Measurements from ENCODE around the gene TNS1.

TNS1 gene

GRCh38 chr2:217929757-217930707 lies 72.8 kb downstream of the TNS1 start:
- DNase-seq (ENCODE audit: low read depth in 2 of 2): no peak

GRCh38 chr2:217929272-217929671 lies 73.5 kb downstream of the TNS1 start:
- no peak for DNase-seq (ENCODE audit: low read depth in 2 of 2)

- no peak for DNase-seq (ENCODE audit: low read depth in 2 of 2)
Measured at GRCh38 chr2:217928324-217929181, 74.2 kb downstream of the TNS1 start.

GRCh38 chr2:217927601-217928323 lies 75.0 kb downstream of the TNS1 start:
- DNase-seq (ENCODE audit: low read depth in 2 of 2): no peak

GRCh38 chr2:217926801-217927200 lies 76.0 kb downstream of the TNS1 start:
- no peak for DNase-seq (ENCODE audit: low read depth in 2 of 2)

GRCh38 chr2:217924346-217924901 lies 78.4 kb downstream of the TNS1 start:
- DNase-seq (ENCODE audit: low read depth in 2 of 2): no peak

GRCh38 chr2:217923007-217923686 lies 79.6 kb downstream of the TNS1 start:
- no peak for DNase-seq (ENCODE audit: low read depth in 2 of 2)

- DNase-seq (ENCODE audit: low read depth in 2 of 2): no peak
Measured at GRCh38 chr2:217922101-217923006, 80.4 kb downstream of the TNS1 start.

GRCh38 chr2:217920879-217921603 lies 81.8 kb downstream of the TNS1 start:
- DNase-seq (ENCODE audit: low read depth in 2 of 2): no peak

GRCh38 chr2:217919781-217920351 lies 82.9 kb downstream of the TNS1 start:
- DNase-seq (ENCODE audit: low read depth in 2 of 2): no peak

- no peak for DNase-seq (ENCODE audit: low read depth in 2 of 2)
Measured at GRCh38 chr2:217919204-217919603, 83.6 kb downstream of the TNS1 start.

- DNase-seq (ENCODE audit: low read depth in 2 of 2): no peak
Measured at GRCh38 chr2:217918308-217919024, 84.3 kb downstream of the TNS1 start.

GRCh38 chr2:217916504-217917254 lies 86.1 kb downstream of the TNS1 start:
- DNase-seq (ENCODE audit: low read depth in 2 of 2): no peak

- DNase-seq (ENCODE audit: low read depth in 2 of 2): no peak
Measured at GRCh38 chr2:217915706-217916105, 87.1 kb downstream of the TNS1 start.

- DNase-seq (ENCODE audit: low read depth in 2 of 2): no peak
Measured at GRCh38 chr2:217914878-217915277, 87.9 kb downstream of the TNS1 start.

- no peak for DNase-seq (ENCODE audit: low read depth in 2 of 2)
Measured at GRCh38 chr2:217914078-217914477, 88.7 kb downstream of the TNS1 start.

- no peak for DNase-seq (ENCODE audit: low read depth in 2 of 2)
Measured at GRCh38 chr2:217913436-217913835, 89.4 kb downstream of the TNS1 start.
